ENCODE data around the gene CARD9.

DNA sequence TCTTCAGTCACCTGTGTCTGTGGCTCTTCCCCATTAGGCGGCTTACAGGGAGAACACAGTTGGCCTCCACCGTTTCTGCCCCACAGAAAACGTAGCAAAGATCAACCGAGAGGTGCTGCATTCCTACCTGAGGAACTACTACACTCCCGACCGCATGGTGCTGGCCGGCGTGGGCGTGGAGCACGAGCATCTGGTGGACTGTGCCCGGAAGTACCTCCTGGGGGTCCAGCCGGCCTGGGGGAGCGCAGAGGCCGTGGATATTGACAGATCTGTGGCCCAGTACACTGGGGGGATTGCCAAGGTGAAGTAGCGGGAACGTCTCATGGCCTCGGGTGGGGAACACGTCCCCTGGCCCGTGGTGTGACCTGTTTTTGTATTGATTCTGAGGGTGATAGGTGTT lies 43.4 kb upstream of the CARD9 start:
- TF ChIP-seq, protein P1, sequence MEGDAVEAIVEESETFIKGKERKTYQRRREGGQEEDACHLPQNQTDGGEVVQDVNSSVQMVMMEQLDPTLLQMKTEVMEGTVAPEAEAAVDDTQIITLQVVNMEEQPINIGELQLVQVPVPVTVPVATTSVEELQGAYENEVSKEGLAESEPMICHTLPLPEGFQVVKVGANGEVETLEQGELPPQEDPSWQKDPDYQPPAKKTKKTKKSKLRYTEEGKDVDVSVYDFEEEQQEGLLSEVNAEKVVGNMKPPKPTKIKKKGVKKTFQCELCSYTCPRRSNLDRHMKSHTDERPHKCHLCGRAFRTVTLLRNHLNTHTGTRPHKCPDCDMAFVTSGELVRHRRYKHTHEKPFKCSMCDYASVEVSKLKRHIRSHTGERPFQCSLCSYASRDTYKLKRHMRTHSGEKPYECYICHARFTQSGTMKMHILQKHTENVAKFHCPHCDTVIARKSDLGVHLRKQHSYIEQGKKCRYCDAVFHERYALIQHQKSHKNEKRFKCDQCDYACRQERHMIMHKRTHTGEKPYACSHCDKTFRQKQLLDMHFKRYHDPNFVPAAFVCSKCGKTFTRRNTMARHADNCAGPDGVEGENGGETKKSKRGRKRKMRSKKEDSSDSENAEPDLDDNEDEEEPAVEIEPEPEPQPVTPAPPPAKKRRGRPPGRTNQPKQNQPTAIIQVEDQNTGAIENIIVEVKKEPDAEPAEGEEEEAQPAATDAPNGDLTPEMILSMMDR (conservative IDR thresholded peaks at IDR 0.05; ENCODE audit: low read depth, low read length) = no peak
- no peak for TF ChIP-seq EZH2 (IDR thresholded peaks at IDR 0.05; ENCODE audit: low read length, unreplicated experiment)
